Measurements from ENCODE around the gene CUL9.

CUL9 gene

DNA sequence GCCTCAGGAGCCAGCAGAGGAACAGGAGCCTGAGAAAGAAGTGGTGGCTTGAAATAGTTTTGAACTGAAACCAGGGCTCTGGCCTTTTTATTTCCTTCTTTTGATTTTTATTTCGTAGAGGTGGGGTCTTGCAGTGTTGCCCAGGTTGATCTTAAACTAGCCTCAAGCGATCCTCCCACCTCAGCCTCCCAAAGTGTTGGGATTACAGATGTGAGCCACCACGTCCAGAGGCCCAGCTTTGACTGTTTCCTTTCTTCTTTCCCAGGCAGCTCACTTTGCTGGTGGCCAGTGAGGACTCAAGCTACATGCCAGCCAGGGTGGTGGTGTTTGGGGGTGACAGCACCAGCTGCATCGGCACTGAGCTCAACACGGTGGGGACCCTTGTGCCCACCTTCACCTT, 20.5 kb downstream of the CUL9 start:
- no peak for DNase-seq

DNA sequence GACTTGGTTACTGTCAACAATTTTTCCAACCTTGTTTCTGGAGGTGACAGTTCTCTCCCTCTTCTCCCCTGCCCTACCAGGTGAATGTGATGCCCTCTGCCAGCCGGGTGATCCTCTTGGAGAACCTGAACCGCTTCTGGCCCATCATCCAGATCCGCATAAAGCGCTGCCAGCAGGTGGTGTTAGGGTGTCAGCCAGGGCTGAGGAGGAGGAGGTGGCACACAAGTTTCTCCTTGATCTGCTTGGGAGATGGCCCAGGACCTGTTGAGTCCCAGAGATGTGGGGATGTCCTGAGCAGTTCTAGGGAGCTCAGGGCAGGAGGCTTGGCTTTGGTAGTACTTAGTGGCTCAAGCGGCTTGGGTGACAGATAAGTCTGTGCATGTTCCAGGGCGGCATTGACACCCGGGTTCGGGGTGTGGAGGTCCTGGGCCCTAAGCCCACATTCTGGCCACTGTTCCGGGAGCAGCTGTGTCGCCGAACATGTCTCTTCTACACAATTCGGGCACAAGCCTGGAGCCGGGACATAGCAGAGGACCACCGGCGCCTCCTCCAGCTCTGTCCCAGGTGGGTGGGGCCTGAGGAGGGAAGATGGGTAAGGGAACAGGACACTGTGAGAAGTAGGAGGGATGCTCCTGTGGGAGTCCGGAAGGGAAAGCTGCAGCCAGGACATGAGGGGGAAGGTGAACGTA, 21.2 kb downstream of the CUL9 start:
- DNase-seq, result no peak

DNA sequence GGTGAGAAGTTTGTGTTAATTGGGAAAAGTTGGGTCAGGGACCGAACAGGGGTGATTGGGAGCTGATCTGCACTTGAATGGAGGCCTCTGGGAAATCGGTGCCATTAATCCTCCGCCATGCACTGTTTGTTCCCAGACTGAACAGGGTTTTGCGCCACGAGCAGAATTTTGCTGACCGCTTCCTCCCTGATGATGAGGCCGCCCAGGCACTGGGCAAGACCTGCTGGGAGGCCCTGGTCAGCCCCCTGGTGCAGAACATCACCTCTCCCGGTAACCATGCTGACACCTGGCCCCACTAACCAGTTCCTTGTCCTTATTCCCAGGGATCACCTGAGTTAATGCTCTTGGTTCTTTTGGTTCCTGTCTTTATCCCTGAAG, 21.7 kb downstream of the CUL9 start:
- no peak for DNase-seq

DNA sequence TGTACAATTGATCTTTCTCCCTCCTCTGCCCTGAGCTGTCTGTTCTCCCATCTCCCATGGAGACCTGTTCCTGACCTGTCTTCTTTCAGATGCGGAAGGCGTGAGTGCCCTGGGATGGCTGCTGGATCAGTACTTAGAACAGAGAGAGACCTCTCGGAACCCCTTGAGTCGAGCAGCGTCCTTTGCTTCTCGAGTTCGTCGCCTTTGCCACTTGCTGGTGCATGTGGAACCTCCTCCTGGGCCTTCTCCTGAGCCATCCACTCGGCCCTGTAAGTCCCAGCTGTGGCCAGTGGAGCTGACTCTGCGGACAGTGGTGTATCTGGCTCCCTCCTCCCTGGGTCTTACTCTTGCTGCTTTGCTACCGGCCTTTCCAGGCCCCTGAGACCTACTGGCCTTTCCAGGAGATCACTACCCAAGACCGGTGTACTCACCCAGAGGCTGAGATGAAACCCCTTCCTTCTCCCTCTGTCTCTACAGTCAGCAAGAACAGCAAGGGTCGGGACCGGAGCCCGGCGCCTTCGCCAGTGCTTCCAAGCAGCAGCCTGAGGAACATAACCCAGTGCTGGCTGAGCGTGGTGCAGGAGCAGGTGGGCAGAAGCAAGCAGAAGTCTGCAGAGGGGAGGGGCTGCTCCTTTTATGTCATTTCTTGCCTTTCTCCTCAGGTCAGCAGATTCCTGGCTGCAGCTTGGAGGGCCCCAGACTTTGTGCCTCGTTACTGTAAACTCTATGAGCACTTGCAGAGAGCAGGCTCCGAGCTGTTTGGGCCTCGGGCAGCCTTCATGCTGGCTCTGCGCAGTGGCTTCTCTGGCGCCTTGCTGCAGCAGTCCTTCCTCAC, 22.5 kb downstream of the CUL9 start:
- no peak for DNase-seq

DNA sequence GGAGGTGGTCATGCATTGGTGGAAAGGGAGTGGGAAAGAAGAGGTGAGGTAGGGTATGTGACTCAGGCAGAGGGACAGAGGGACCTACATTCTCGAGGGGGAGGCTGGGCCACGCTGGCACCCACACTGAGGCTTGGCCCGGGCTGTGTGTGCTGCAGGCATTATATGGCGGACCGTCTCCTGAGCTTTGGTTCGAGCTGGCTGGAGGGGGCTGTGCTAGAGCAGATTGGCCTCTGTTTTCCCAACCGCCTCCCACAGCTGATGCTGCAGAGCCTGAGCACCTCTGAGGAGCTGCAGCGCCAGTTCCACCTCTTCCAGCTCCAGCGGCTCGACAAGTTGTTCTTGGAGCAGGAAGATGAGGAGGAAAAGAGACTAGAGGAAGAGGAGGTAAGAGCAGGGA, 23.9 kb downstream of the CUL9 start:
- no peak for DNase-seq

DNA sequence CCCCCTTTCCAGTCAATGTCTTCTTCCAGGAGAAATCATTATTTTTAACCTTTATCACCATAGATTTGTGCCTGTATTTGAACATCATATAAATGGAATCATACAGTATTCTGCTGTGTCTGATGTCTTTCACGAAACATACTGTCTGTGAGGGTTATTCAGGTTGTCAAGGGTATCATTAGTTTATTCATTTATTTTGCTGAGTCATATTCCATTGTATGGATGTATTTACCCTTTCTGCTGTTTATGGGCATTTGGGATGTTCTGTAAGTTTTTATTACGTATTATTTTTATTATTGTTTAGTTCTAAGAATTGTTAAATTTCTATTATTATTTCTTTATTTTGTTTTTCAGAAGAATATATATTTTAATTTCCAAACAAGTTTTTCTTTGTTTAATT, 25.3 kb downstream of the CUL9 start:
- no peak for DNase-seq

DNA sequence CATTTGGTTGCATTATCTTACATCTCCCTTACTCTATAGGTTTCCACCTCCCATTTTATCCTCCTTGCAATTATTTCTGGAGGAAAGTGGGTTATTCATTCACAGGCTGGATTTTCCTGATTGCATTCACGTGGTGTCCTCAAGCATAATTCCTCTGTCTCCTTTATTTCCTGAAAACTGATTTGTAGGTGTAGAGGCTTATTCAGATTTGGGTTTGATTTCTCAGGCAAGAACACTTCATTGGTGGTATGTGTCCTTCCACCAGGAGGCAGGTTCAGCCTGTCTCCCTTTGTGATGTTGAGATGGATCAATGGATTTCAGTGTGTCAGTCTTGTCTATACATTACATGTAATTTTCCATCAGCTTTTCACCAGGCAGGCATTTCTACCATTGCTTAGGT, 30.0 kb downstream of the CUL9 start:
- no peak for DNase-seq

DNA sequence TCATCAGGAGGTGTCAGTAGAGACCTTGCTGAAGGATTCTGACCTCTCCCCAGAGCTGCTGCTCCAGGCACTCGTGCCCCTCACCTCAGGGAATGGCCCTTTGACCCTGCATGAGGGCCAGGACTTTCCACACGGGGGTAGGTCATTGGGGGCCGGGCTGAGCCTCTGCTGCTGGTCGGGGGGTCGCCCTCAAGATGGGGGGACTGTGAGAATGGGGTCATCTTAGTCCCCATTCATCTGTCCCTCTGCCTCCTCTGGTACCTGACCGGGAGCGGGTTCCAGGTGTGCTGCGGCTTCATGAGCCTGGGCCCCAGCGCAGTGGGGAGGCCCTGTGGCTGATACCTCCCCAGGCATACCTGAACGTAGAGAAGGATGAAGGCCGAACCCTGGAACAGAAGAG, 31.4 kb downstream of the CUL9 start:
- no peak for DNase-seq

DNA sequence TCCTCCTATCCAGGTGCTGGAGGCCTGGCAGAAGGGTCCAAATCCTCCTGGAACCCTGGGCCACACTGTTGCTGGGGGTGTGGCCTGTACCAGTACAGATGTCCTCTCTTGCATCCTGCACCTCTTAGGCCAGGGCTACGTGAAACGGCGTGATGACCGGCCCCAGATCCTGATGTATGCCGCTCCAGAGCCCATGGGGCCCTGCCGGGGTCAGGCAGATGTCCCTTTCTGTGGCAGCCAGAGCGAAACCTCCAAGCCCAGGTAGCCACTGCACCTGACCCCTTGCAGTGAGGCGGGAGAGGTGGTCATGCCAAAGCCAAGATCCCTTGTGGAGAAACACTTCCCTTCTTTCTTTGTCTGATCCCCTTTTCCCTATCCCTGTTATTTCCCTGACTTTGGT, 33.1 kb downstream of the CUL9 start:
- no peak for DNase-seq

DNA sequence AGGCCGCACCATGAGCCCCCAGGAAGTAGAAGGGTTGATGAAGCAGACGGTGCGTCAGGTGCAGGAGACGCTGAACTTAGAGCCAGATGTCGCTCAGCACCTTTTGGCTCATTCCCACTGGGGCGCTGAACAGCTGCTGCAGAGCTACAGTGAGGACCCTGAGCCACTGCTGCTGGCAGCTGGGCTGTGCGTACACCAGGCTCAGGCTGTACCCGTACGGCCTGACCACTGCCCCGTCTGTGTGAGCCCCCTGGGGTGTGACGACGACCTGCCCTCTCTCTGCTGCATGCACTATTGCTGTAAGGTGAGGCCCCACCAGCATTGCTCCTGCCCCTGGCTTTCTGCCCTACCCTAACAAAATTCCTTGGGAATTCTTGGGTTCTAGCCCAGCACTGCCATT, 34.2 kb downstream of the CUL9 start:
- DNase-seq, result no peak

DNA sequence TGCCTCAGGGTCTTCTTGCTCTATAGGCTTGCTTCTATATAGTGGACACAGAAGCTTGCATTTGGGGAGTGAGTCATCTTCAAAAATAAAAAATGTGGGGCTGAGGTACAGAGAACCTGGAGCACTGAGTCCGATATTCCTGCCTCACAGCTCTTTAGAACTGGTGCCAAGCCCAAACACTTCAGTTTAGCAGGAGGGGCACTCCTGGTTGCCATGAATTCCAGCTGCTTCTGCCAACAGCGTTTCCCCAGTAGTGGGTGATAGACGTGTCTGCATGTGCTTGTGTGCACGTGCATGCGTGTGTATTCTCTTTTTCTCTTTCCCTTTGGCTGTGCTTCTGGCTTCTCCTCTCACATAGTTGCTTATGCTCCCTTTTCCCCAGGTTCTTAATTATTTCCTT, 35.4 kb downstream of the CUL9 start:
- DNase-seq, result no peak

DNA sequence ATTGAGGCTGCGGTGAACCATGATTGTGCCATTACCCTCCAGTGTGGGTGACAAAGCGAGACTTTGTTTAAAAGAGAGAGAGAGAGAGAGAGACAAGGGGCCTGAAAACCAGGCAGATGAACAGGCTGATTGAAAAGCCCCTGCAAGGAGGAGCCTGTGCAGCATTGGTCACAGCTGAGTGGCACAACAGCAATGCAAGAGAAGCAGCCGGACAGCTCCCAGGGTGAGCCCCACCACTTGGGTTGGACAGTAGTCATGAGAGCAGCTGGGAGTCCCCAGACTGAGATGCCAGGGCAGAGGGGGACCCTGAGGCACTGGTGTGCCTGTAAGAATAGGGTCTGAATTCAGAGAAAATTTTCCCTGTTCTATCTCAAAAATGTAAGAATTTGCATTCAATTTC, 37.1 kb downstream of the CUL9 start:
- DNase-seq, result no peak

DNA sequence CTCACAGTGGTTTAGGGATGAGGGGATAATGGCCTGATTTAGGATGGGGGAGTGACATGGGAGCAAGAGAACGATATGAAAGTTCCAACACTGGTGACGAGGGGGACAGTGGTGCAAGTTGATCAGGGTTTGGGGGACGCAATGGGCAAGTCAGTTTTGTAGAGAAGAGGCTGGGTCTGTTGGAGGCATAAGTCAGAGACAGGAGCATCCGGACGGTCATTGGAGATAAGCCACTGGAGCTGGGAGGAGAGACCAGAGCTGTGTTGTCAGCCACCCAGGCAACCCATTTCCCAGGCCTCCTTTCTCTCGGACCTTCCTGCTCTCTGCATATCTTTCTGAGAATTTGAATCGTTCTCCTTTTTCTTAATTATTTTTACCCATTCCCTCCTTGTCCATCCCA, 37.8 kb downstream of the CUL9 start:
- no peak for DNase-seq

DNA sequence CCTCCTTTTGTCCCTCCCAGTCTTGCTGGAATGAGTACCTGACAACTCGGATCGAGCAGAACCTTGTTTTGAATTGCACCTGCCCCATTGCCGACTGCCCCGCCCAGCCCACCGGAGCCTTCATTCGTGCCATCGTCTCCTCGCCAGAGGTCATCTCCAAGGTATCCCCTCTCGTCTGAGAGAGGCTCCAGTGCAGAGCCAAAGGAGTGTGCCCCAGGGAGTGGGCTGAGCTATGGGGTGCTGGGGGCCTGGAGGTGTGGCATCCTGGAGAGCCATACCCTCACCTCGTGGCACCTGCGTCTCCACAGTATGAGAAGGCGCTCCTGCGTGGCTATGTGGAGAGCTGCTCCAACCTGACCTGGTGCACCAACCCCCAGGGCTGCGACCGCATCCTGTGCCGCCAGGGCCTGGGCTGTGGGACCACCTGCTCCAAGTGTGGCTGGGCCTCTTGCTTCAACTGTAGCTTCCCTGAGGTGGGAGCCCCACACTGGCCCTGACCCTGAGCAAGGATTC, 38.5 kb downstream of the CUL9 start:
- no peak for DNase-seq

DNA sequence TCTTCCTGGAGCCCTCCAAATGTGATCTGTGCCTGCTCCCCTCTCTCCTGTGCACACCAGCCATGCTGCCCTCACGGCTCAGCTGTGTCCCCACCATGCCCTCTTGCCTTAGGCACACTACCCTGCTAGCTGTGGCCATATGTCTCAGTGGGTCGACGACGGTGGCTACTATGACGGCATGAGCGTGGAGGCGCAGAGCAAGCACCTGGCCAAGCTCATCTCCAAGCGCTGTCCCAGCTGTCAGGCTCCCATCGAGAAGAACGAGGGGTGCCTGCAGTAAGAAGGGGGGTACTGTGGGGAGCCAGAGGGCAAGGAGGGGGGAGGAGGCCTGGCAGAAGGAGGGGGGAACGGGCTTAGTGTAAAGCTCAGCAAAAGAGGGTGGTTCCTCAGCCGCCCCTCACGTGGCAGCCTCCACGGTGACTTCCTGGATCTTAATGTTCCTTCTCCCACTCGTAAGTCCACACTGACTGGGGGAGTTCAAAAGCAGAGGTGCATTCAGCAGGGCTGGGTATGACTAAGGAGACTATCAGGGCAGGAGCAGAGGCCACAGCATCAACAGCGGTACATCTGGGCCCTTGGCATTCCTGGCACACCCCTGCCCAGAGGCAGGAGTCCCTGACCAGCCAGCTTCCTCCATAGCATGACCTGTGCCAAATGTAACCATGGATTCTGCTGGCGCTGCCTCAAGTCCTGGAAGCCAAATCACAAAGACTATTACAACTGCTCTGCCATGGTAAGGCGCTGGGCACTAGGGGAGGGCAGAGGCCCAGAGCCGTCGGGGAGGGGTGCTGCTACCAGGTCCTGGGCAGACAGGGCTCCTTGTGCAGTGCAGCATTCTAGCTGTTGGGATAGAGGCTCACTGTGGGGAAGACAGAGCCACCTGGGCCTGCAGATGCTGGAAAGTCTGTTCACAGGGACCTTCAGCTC, 39.3 kb downstream of the CUL9 start:
- DNase-seq, result no peak

DNA sequence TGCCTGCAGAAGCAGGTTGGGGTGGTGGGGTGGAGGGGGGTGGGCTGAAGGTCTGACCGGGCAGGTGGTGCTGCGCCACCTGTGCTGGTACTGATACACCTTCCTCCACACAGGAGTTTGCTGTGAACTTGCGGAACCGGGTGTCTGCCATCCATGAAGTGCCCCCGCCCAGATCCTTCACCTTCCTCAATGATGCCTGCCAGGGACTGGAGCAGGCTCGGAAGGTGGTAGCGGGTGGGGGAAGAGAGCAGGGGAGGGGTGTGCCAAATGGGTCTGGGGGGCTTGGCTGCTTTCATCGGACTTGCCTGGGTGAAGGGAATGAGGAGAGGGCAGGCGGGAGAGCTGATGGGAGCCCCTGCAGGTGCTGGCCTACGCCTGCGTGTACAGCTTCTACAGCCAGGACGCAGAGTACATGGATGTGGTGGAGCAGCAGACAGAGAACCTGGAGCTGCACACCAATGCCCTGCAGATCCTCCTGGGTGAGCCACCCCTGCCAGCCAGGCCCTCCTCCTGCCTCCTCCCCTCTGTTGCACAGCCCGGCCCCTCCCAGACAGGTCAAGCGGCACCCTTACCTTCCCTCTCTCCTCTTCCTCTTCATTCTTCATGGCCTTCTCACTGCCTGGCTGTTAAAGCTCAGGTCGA, 40.5 kb downstream of the CUL9 start:
- DNase-seq, result no peak

DNA sequence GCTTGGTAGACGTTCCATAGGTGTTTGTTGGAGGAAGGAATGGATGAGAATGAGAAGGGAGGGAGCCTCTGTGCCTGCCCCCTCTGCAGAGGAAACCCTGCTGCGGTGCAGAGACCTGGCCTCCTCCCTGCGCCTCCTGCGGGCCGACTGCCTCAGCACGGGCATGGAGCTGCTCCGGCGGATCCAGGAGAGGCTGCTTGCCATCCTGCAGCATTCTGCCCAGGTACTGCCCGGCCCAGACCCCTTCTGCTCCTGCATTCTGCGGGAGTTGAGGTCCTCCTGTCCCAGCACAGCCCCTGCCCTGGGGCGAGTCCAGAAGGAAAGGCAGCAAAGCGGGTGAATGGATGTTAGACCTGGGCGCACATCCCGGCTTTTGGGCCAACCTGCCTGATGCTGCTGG, 41.2 kb downstream of the CUL9 start:
- no peak for DNase-seq

DNA sequence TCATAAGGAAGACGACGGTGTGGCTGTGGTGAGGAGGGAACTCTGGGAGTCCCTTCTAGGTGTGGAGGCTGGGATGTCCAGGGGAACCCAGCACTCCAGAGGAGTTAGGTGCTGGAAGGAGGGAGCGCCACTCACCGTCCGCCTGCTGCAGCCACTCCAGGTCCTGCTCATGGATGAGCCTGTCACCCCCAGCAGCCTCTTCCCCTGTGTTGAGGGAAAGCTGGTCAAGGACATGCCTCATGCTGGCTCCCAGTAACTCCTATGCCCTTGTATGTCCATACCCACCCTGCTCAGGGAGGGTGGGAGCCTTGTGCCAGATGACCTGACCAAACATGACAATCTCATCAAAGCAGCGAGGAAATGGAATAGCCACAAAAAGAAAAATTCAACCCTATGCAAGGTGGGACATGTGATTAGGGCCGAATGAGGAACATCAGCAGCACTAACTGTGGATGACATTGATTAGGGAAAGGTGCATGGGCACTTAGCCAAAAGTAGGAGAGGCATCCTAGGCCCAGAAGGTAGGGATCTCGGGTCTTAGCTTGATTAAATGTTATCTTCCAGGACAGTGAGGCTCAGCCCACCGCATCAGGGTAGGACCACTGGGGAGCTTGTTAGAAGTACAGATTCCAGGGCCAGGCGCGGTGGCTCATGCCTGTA, 44.3 kb downstream of the CUL9 start:
- no peak for DNase-seq

DNA sequence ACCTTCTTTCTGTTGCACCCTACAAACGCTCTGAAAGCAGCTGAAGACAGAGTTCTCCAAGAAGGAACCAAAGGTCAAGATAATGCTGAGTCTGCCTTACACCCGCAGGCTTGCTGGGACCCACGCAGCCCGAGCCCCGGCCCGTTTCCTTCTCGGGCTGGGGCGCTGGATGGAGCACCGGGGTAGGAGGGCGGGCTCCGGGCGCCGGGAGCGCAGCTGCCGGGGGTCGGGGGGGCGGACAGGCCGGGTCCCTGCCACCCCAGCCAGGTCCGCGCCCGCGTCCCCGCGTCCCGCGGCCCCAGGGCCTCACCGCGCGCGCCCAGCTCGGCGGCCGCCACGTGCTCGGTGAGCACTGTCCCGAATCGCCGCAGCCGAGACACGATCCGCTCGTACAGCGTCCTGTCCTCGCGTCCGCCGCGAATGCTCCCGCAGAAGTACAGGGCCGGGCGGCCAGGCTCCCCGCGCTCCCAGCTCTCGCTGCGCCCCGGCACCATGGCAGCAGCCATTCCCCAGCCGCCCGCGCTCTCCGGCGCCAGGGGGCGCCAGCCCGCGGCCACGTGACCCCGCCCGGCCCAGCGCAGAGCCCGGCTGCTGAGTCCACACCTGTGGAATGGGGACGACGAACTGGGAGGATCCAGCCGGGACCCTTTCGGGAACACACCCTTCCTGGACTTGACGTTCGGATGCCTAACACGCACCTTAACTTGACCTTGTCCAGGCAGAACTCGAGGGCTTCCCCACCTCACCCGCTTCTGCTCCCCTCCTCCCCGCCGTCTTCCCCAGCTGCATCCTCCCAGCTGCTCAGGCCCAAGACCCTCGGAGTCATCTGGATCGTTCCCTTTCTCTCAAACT, 47.2 kb downstream of the CUL9 start, which contains the start of gene DNPH1:
DNPH1 (minus strand) TSS at position 531 of the 852 bp plus-strand sequence; CDS start at position 506, 25 bp downstream.
- no peak for DNase-seq

DNA sequence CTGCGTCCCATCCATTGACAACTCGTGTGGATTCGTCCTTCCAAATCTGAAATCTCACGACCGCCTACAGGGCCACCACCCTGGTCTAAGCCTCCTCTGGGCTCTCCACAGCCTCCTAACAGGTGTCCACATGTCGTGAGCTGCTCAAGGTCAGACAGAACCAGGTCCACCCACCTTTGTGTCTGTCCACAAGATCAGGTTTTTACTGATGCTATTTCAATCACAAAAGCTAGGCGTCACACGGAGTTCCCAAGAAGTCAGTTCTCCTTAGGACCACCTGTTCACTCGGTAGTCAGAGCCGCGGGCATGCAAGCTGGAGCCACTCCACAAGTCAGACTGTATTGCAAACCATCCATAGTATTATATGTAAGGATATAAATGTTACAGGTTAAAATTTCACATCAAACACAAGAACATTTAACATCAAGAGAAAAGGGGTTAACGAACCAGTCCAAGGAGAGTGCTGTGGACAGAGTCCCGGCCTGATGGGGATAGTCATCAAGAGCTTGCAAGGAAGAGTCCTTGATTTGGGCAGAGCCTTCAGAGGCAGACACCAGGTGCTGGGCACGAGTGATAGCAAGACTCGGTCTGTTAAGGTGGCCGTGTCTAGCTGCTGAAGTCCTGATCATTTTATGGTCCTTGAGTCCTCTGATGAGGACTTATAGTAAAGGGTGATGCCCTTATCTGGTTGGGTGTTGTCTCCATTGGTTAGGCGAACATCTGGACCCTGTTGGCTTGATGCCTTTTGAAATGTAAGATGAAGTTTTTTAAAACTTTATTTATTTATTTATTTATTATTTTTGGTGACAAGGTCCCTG, 48.0 kb downstream of the CUL9 start:
- no peak for DNase-seq
